PC-9 (cell line): ENCODE results near the gene RET. TPM values are rescaled to one million over a fixed set of nuclear protein-coding genes. Genes with fewer than 3 reads are reported as not detected.

Source experiments
- BruUV-seq: library from RNA; stranded (reverse); fragments of 400-500 nt; replicated peaks from 2 replicates; lab custom pipeline; 2021; lab: Mats Ljungman, UMichigan
- CTCF ChIA-PET: fragments of 300-600 bp; sonication (Branson Sonifier 250); formaldehyde crosslinking; loops from one replicate; lab custom pipeline; 2022; ENCODE audit warnings: antibody characterized with exemption; lab: Charles Lee
- POLR2A ChIA-PET: fragments of 300-600 bp; sonication (Branson Sonifier 250); formaldehyde crosslinking; loops from one replicate; lab custom pipeline; 2022; ENCODE audit warnings: antibody characterized with exemption; ENCODE audit not compliant: unreplicated experiment; lab: Charles Lee
- DNase-seq, 2 experiments: peaks; one replicate each; pipeline versions ENCODE4 v3.0.0 to v3.0.0-alpha.2; 2015 to 2022; ENCODE audit warnings: mixed read lengths in 1 of 2
- H2AFZ ChIP-seq: fragments of 200-600 bp; sonication (generic); 2 replicates; pipeline ENCODE4 v1.8.1; 2017; ENCODE audit warnings: antibody characterized with exemption
- H3F3A ChIP-seq: fragments of 200-600 bp; sonication (generic); 2 replicates; pipeline ENCODE4 v1.8.1; 2017; ENCODE audit warnings: antibody characterized with exemption, mild to moderate bottlenecking, low read depth; ENCODE audit not compliant: insufficient read depth
- H3K27ac ChIP-seq: fragments of 200-600 bp; sonication (generic); 2 replicates; pipeline ENCODE4 v1.6.1; 2016; ENCODE audit warnings: mixed run types
- H3K27me3 ChIP-seq: fragments of 200-600 bp; sonication (generic); 2 replicates; pipeline ENCODE4 v1.6.1; 2016; ENCODE audit warnings: low read depth, mixed run types; ENCODE audit not compliant: insufficient read depth
- H3K36me3 ChIP-seq: fragments of 200-600 bp; sonication (generic); 2 replicates; pipeline ENCODE4 v1.6.1; 2016; ENCODE audit warnings: low read depth, mixed run types
- H3K4me1 ChIP-seq: fragments of 200-600 bp; sonication (generic); replicated peaks from 2 replicates; pipeline ENCODE4 v1.6.1; 2016; ENCODE audit warnings: mixed run types; ENCODE audit not compliant: insufficient read depth
- H3K4me2 ChIP-seq: fragments of 200-600 bp; sonication (generic); 2 replicates; pipeline ENCODE4 v1.6.1; 2017; ENCODE audit warnings: mixed run types
- H3K4me3 ChIP-seq: fragments of 200-600 bp; sonication (generic); 2 replicates; pipeline ENCODE4 v1.6.1; 2016; ENCODE audit warnings: mixed run types
- H3K79me2 ChIP-seq: fragments of 200-600 bp; sonication (generic); 2 replicates; pipeline ENCODE4 v1.6.1; 2017; ENCODE audit warnings: low read depth, mixed run types
- H3K9me2 ChIP-seq: fragments of 200-600 bp; sonication (generic); 2 replicates; pipeline ENCODE4 v1.8.1; 2017; ENCODE audit warnings: mild to moderate bottlenecking; ENCODE audit not compliant: insufficient read depth
- H3K9me3 ChIP-seq: fragments of 200-600 bp; sonication (generic); 2 replicates; pipeline ENCODE4 v1.8.1; 2016; ENCODE audit warnings: low read depth; ENCODE audit not compliant: insufficient read depth
- H4K20me1 ChIP-seq: fragments of 200-600 bp; sonication (generic); 2 replicates; pipeline ENCODE4 v1.8.1; 2017; ENCODE audit not compliant: insufficient read depth
- EZH2 ChIP-seq: fragments of 200-600 bp; sonication (generic); IDR thresholded peaks from 2 replicates; pipeline ENCODE4 v1.8.0; 2017; ENCODE audit warnings: antibody characterized with exemption, low read depth
- intact Hi-C: fragments of 100-400 bp; cut with micrococcal nuclease; formaldehyde crosslinking; loops from one replicate; pipeline ENCODE4 v1.10.0; 2022; ENCODE audit not compliant: unreplicated experiment
- total RNA-seq: library from RNA; stranded (reverse); gene quantifications from 2 replicates; pipeline ENCODE4 v1.2.3, GENCODE V29; 2021
- TF ChIP-seq, protein P1 (sequence below): fragments of 200-600 bp; sonication (generic); conservative IDR thresholded peaks from 2 replicates; pipeline ENCODE4 v1.6.1; 2017; ENCODE audit warnings: mixed run types, antibody characterized with exemption, mild to moderate bottlenecking, moderate library complexity

The RET gene
- total RNA-seq, 1 experiment from 2014 or later, result not detected

DNA sequence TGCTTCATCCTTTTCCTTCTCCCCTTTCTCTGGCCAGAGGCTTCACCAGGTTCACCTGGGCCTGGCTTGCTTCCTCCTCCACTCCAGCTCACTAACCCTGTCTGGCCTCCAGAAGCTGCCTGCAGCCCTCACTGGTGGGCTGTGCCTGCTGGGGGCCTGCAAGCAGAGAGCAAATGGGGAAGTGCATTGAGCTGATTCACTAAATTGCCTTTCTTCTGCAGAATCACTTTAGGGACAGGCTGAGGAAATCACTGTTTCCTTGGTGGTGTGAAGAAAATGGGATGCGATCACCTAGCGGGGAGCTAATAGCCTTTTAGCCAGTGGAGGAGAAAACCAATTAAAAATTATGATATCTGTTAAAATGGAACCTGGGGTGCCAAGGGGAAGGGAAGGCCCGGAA is 3.0 kb downstream of the RET start:
- ChIA-PET CTCF (no interaction called here), POLR2A (interaction anchor here (0.6 kb wide), 1 partner anchor 294 kb away, joined by 3 read pairs; no protein-coding TSS in a partner anchor)
- TF ChIP-seq EZH2, result no peak
- TF ChIP-seq, protein P1, sequence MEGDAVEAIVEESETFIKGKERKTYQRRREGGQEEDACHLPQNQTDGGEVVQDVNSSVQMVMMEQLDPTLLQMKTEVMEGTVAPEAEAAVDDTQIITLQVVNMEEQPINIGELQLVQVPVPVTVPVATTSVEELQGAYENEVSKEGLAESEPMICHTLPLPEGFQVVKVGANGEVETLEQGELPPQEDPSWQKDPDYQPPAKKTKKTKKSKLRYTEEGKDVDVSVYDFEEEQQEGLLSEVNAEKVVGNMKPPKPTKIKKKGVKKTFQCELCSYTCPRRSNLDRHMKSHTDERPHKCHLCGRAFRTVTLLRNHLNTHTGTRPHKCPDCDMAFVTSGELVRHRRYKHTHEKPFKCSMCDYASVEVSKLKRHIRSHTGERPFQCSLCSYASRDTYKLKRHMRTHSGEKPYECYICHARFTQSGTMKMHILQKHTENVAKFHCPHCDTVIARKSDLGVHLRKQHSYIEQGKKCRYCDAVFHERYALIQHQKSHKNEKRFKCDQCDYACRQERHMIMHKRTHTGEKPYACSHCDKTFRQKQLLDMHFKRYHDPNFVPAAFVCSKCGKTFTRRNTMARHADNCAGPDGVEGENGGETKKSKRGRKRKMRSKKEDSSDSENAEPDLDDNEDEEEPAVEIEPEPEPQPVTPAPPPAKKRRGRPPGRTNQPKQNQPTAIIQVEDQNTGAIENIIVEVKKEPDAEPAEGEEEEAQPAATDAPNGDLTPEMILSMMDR, result no peak
- no peaks in the 10 kb centered on the region for H3K79me2 ChIP-seq
- H3K27ac ChIP-seq, result no peak overlapping the region
- no peaks in the 10 kb centered on the region for H3K27me3 ChIP-seq
- H3K9me2 ChIP-seq, result no peaks in the 10 kb centered on the region
- no peak overlapping the region for H3K4me2 ChIP-seq
- BruUV-seq, result no TSS peak
- H2AFZ ChIP-seq, result no peak overlapping the region
- H3F3A ChIP-seq, result no peaks in the 10 kb centered on the region
- H3K9me3 ChIP-seq, result no peaks in the 10 kb centered on the region
- intact Hi-C loops, result loop anchor here (1.0 kb wide), 1 partner anchor 214 kb away; no protein-coding TSS in a partner anchor
- no peaks in the 10 kb centered on the region for H3K4me1 ChIP-seq
- no peak for DNase-seq
- H3K4me3 ChIP-seq, result no peak overlapping the region
- H3K36me3 ChIP-seq, result no peaks in the 10 kb centered on the region
- H4K20me1 ChIP-seq, result no peaks in the 10 kb centered on the region

- intact Hi-C loops, result no loop called here
- H3K27me3 ChIP-seq, result no peaks in the 10 kb centered on the region
Observed at GRCh38 chr10:43082087-43082486, 5.2 kb downstream of the RET start.

DNA sequence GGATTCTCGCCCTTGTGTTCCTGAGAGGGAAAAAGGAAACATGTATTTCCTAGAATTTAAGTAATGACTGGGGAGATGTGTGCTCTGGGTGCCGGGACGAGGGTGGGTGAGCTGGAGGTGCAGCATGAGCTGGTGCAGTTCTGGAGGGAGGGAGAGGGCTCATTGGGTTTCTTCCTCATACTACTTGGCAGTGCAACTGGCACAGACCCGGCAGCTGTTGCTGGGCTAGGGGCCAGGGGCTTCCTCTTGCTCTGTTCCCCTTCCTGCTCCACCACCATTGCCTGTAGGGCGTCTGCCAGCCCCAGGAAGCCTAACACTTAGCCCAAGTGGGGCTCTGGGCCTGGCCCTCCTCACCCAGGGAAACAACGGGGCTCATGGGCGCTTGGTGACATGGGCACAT is 5.9 kb downstream of the RET start:
- no peaks in the 10 kb centered on the region for H4K20me1 ChIP-seq
- no peaks in the 10 kb centered on the region for H3K4me1 ChIP-seq
- intact Hi-C loops, result no loop called here
- H3K27ac ChIP-seq, result no peak overlapping the region
- TF ChIP-seq EZH2, result no peak
- TF ChIP-seq, protein P1, result no peak
- no TSS peak for BruUV-seq
- H3K4me2 ChIP-seq, result no peak overlapping the region
- no peak overlapping the region for H2AFZ ChIP-seq
- no peaks in the 10 kb centered on the region for H3K9me3 ChIP-seq
- no peak for DNase-seq
- no peaks in the 10 kb centered on the region for H3K36me3 ChIP-seq
- ChIA-PET POLR2A (no interaction called here), CTCF (no interaction called here)
- no peaks in the 10 kb centered on the region for H3K9me2 ChIP-seq
- H3K4me3 ChIP-seq, result no peak overlapping the region
- no peaks in the 10 kb centered on the region for H3K79me2 ChIP-seq
- no peaks in the 10 kb centered on the region for H3K27me3 ChIP-seq
- H3F3A ChIP-seq, result no peaks in the 10 kb centered on the region

More at GRCh38 chr10:43082087-43082486, 5.2 kb downstream of the RET start:
- no peaks in the 10 kb centered on the region for H3K36me3 ChIP-seq
- H3F3A ChIP-seq, result no peaks in the 10 kb centered on the region
- no peak overlapping the region for H2AFZ ChIP-seq
- no peak overlapping the region for H3K4me2 ChIP-seq
- TF ChIP-seq, protein P1, result no peak
- H4K20me1 ChIP-seq, result no peaks in the 10 kb centered on the region
- BruUV-seq, result no TSS peak
- no peak overlapping the region for H3K4me3 ChIP-seq
- no peaks in the 10 kb centered on the region for H3K4me1 ChIP-seq
- H3K79me2 ChIP-seq, result no peaks in the 10 kb centered on the region
- CTCF ChIA-PET, result no interaction called here
- peak in 1 of 2 experiments; percentile 60 for DNase-seq
- H3K9me3 ChIP-seq, result no peaks in the 10 kb centered on the region
- H3K9me2 ChIP-seq, result no peaks in the 10 kb centered on the region
- no peak overlapping the region for H3K27ac ChIP-seq
- POLR2A ChIA-PET, result no interaction called here
